COR-L47 (cell line): ENCODE measurements around the gene ADAM10.
"Not testable (repeated sequence)": the region's sequence is repeated elsewhere in the genome, so short reads cannot be mapped to it uniquely, and the experiment has no call there.

Experiments used
- DNase-seq: peaks from one replicate; lab custom pipeline; 2025; lab: John Stamatoyannopoulos, UW

ADAM10 gene

GRCh38 chr15:58749532-58750337, at the start of gene ADAM10:
Gene ADAM10, minus strand, starts transcription at chr15:58749707. Its CDS starts 173 bp downstream, at chr15:58749534.
- peak; percentile 96 for DNase-seq

- DNase-seq, result no peak
Measured at GRCh38 chr15:58797505-58797904, 48.0 kb upstream of the ADAM10 start.

- DNase-seq, result no peak
Measured at GRCh38 chr15:58795825-58796224, 46.3 kb upstream of the ADAM10 start.

- DNase-seq, result no peak
Measured at GRCh38 chr15:58793862-58794261, 44.4 kb upstream of the ADAM10 start.

GRCh38 chr15:58788056-58788710, 38.7 kb upstream of the ADAM10 start:
- DNase-seq, result no peak

- no peak for DNase-seq
Measured at GRCh38 chr15:58785355-58785754, 35.8 kb upstream of the ADAM10 start.

- no peak for DNase-seq
Measured at GRCh38 chr15:58779554-58779953, 30.0 kb upstream of the ADAM10 start.

GRCh38 chr15:58777107-58777506, 27.6 kb upstream of the ADAM10 start:
- no peak for DNase-seq

GRCh38 chr15:58775402-58775801, 25.9 kb upstream of the ADAM10 start:
- DNase-seq, result no peak

GRCh38 chr15:58773024-58773423, 23.5 kb upstream of the ADAM10 start:
- DNase-seq, result no peak

GRCh38 chr15:58771621-58772250, 22.2 kb upstream of the ADAM10 start:
- DNase-seq, result peak; percentile 17

GRCh38 chr15:58770857-58771620, 21.5 kb upstream of the ADAM10 start, which contains the start of gene MINDY2:
Gene MINDY2, plus strand, starts transcription at chr15:58771302. Its CDS starts 94 bp downstream, at chr15:58771396.
- DNase-seq, result peak; percentile 99

- peak; percentile 54 for DNase-seq
Measured at GRCh38 chr15:58770519-58770856, 21.0 kb upstream of the ADAM10 start.

- not testable (repeated sequence) for DNase-seq
Measured at GRCh38 chr15:58768601-58769004, 19.1 kb upstream of the ADAM10 start.

- no peak for DNase-seq
Measured at GRCh38 chr15:58766290-58766689, 16.8 kb upstream of the ADAM10 start.

GRCh38 chr15:58764468-58764867, 15.0 kb upstream of the ADAM10 start:
- DNase-seq, result no peak

GRCh38 chr15:58762731-58763130, 13.2 kb upstream of the ADAM10 start:
- peak; percentile 36 for DNase-seq

- DNase-seq, result no peak
Measured at GRCh38 chr15:58762285-58762684, 12.8 kb upstream of the ADAM10 start.

GRCh38 chr15:58761010-58761388, 11.5 kb upstream of the ADAM10 start:
- DNase-seq, result no peak

- DNase-seq, result no peak
Measured at GRCh38 chr15:58760385-58761009, 11.0 kb upstream of the ADAM10 start.

- no peak for DNase-seq
Measured at GRCh38 chr15:58758141-58758540, 8.6 kb upstream of the ADAM10 start.

- no peak for DNase-seq
Measured at GRCh38 chr15:58755956-58756355, 6.4 kb upstream of the ADAM10 start.
